Endodermal cell (in vitro differentiated cells): ENCODE measurements around the gene KIAA0232. TPM values are rescaled to one million over a fixed set of nuclear protein-coding genes. Genes with fewer than 3 reads are reported as not detected.
"Not testable (repeated sequence)": the region's sequence is repeated elsewhere in the genome, so short reads cannot be mapped to it uniquely, and the experiment has no call there.

Experiments
- DNase-seq: peaks from one replicate; pipeline ENCODE4 v3.0.0-alpha.2; 2017
- H3K27ac ChIP-seq: 2 replicates; pipeline ENCODE4 v1.5.1; 2013; ENCODE audit warnings: mild to moderate bottlenecking, low read depth, low read length, moderate library complexity
- H3K27me3 ChIP-seq: 2 replicates; pipeline ENCODE4 v1.6.1; 2013; ENCODE audit warnings: mild to moderate bottlenecking, low read length, moderate library complexity; ENCODE audit not compliant: insufficient read depth, control insufficient read depth, poor library complexity, severe bottlenecking
- H3K36me3 ChIP-seq: 2 replicates; pipeline ENCODE4 v1.7.0; 2013; ENCODE audit warnings: mild to moderate bottlenecking, low read length, moderate library complexity; ENCODE audit not compliant: control insufficient read depth, insufficient read depth
- H3K4me1 ChIP-seq: one replicate; pipeline ENCODE4 v1.7.0; 2013; ENCODE audit warnings: low read length; ENCODE audit not compliant: control insufficient read depth, insufficient read depth
- H3K4me3 ChIP-seq: 2 replicates; pipeline ENCODE4 v1.5.1; 2013; ENCODE audit warnings: mild to moderate bottlenecking, low read length, moderate library complexity
- H3K9ac ChIP-seq: 2 replicates; pipeline ENCODE4 v1.6.1; 2013; ENCODE audit warnings: mild to moderate bottlenecking, low read length, moderate library complexity; ENCODE audit not compliant: poor library complexity, severe bottlenecking; ENCODE audit errors: extremely low read depth
- H3K9me3 ChIP-seq: 2 replicates; pipeline ENCODE4 v1.6.1; 2013; ENCODE audit warnings: mild to moderate bottlenecking, low read length, moderate library complexity; ENCODE audit not compliant: control insufficient read depth
- H3K27ac Mint-ChIP-seq: 2 replicates; pipeline ENCODE4 v1.8.0; 2020; ENCODE audit warnings: mixed read lengths
- H3K27me3 Mint-ChIP-seq: 2 replicates; pipeline ENCODE4 v1.8.0; 2021; ENCODE audit warnings: mild to moderate bottlenecking, mixed read lengths; ENCODE audit not compliant: insufficient read depth
- H3K36me3 Mint-ChIP-seq: 2 replicates; pipeline ENCODE4 v1.8.0; 2020; ENCODE audit warnings: low read depth, mixed read lengths
- H3K4me1 Mint-ChIP-seq: 2 replicates; pipeline ENCODE4 v1.8.0; 2020; ENCODE audit warnings: mixed read lengths
- H3K4me3 Mint-ChIP-seq: 2 replicates; pipeline ENCODE4 v1.8.0; 2020; ENCODE audit warnings: mild to moderate bottlenecking, moderate library complexity, mixed read lengths
- H3K9me3 Mint-ChIP-seq: 2 replicates; pipeline ENCODE4 v1.8.0; 2020; ENCODE audit warnings: mild to moderate bottlenecking, mixed read lengths
- CTCF ChIP-seq: fragments of 200-600 bp; sonication (generic); conservative IDR thresholded peaks from 2 replicates; pipeline ENCODE4 v1.5.0; 2021; ENCODE audit warnings: antibody characterized with exemption, mild to moderate bottlenecking
- WGBS, 2 experiments: methylation state at CpG; one replicate each; pipeline versions ENCODE4 v1.1.5 to v1.1.7; 2013; ENCODE audit warnings: missing lambda C conversion rate in 2 of 2, mixed read lengths in 1 of 2; ENCODE audit not compliant: insufficient coverage in 1 of 2, insufficient read length in 1 of 2; 5-methylcytosine and 5-hydroxymethylcytosine counted together
- total RNA-seq, 2 donors: library from RNA; stranded (reverse); fragmentation: NEBNext Ultra II Directional in 1 of 2; extraction: Animal tissue kit (Norgen Biotek cat#: 25700) in 1 of 2; gene quantifications; 2 replicates in 1 of 2; 3 replicates in 1 of 2; pipeline ENCODE4 v1.2.1, GENCODE V29; 2021

Gene KIAA0232
- total RNA-seq, 2 donors from 2014 or later: 32.9 to 43.5 TPM

GRCh38 chr4:6753891-6754290, 28.6 kb upstream of the KIAA0232 start:
- H3K27ac Mint-ChIP-seq: no peak overlapping the region
- H3K36me3 Mint-ChIP-seq: no peaks in the 10 kb centered on the region
- no peak overlapping the region for H3K9ac ChIP-seq
- no peak overlapping the region for H3K4me3 ChIP-seq
- H3K4me1 Mint-ChIP-seq: peaks cover 21% of the 10 kb centered on the region
- 87% methylated on average over 6 to 9 of the region's 9 CpGs for WGBS, 2 experiments
- H3K9me3 ChIP-seq: no peaks in the 10 kb centered on the region
- no peak for TF ChIP-seq CTCF
- H3K4me1 ChIP-seq: no peaks in the 10 kb centered on the region
- H3K4me3 Mint-ChIP-seq: no peak overlapping the region
- no peaks in the 10 kb centered on the region for H3K27me3 ChIP-seq
- DNase-seq: no peak
- H3K9me3 Mint-ChIP-seq: peaks cover 3% of the 10 kb centered on the region
- peaks cover 4% of the 10 kb centered on the region for H3K27me3 Mint-ChIP-seq
- no peak overlapping the region for H3K27ac ChIP-seq
- no peaks in the 10 kb centered on the region for H3K36me3 ChIP-seq

- H3K36me3 ChIP-seq: no peaks in the 10 kb centered on the region
- Mint-ChIP-seq H3K36me3 (no peaks in the 10 kb centered on the region), H3K27me3 (peaks cover 4% of the 10 kb centered on the region), H3K4me1 (peaks cover 21% of the 10 kb centered on the region), H3K4me3 (no peak overlapping the region), H3K9me3 (peaks cover 3% of the 10 kb centered on the region), H3K27ac (no peak overlapping the region)
- WGBS, 2 experiments: 79 to 92% methylated on average over 3 of the region's 3 CpGs
- H3K27ac ChIP-seq: no peak overlapping the region
- H3K27me3 ChIP-seq: no peaks in the 10 kb centered on the region
- H3K4me3 ChIP-seq: no peak overlapping the region
- H3K9me3 ChIP-seq: no peaks in the 10 kb centered on the region
- no peak for DNase-seq
- no peak for TF ChIP-seq CTCF
- no peak overlapping the region for H3K9ac ChIP-seq
- H3K4me1 ChIP-seq: no peaks in the 10 kb centered on the region
These were observed 27.9 kb upstream of the KIAA0232 start for GRCh38 chr4:6754481-6755087.

GRCh38 chr4:6755088-6755753, 27.3 kb upstream of the KIAA0232 start:
- H3K36me3 Mint-ChIP-seq: no peaks in the 10 kb centered on the region

GRCh38 chr4:6756345-6756744, 26.2 kb upstream of the KIAA0232 start:
- not testable (repeated sequence) for H3K4me1 ChIP-seq, H3K27ac Mint-ChIP-seq, H3K9me3 ChIP-seq, H3K36me3 Mint-ChIP-seq, H3K27ac ChIP-seq, H3K27me3 Mint-ChIP-seq, H3K27me3 ChIP-seq, H3K4me3 ChIP-seq, DNase-seq, H3K4me3 Mint-ChIP-seq, H3K9ac ChIP-seq, H3K36me3 ChIP-seq, H3K9me3 Mint-ChIP-seq
- 78 to 88% methylated on average over 1 of the region's 6 CpGs for WGBS, 2 experiments
- peaks cover 16% of the 10 kb centered on the region for H3K4me1 Mint-ChIP-seq

More at GRCh38 chr4:6755088-6755753, 27.3 kb upstream of the KIAA0232 start:
- Histone ChIP-seq H3K36me3 (no peaks in the 10 kb centered on the region), H3K9ac (no peak overlapping the region), H3K4me1 (no peaks in the 10 kb centered on the region), H3K9me3 (no peaks in the 10 kb centered on the region), H3K27ac (no peak overlapping the region), H3K27me3 (no peaks in the 10 kb centered on the region), H3K4me3 (no peak overlapping the region)
- TF ChIP-seq CTCF: no peak
- no peak for DNase-seq
- Mint-ChIP-seq H3K27me3 (peaks cover under 1% of the 10 kb centered on the region), H3K4me1 (peaks cover 21% of the 10 kb centered on the region), H3K27ac (no peak overlapping the region), H3K9me3 (peaks cover 3% of the 10 kb centered on the region), H3K4me3 (no peak overlapping the region)
- WGBS, 2 experiments: 98 to 100% methylated on average over 2 to 5 of the region's 5 CpGs
